ENCODE results near the gene TFF2.

Gene TFF2

DNA sequence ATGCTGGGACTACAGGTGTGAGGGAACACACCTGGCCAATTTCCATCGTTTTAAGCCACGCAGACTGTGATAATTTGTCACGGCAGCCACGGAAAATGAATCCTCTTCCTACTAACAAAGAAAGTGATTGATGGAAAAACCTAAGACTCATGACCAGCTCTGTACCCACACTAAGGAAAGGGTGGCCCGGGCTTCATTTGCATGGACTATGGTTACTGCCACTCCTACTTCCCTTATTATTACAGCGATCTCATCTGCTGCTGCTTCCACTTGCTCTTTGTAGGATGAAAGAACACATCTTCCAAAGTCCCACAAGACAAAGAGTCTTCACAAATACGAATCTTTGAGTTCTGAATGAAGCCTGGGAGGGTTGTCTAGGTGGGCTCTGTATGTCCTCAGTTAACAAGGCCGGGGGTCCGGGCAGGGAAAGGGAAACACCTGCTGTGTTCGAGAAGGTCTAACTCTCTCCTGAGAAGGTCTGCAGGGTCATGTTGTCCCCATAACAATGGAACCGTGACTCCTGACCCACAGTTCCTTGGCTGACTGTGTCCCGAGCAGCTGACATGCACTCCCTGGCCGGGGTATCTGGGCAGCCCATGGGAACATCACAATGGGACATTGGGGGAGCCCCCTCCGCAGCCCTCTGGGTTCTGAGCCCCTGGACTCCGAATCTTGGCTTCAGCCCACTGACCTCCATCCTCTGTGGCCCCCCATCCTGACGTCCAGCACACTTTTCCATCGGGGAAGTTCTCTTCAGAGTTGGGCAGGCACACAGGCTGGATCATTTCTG is 28.8 kb upstream of the TFF2 start:
- no peak for DNase-seq (ENCODE audit: low spot score)
- in situ Hi-C loops (cut with MboI; ENCODE audit: low pct_unique_long_range_greater_than_20kb, low sequenced_read_pairs, unreplicated experiment) = no loop called here
- TF ChIP-seq, protein P1, sequence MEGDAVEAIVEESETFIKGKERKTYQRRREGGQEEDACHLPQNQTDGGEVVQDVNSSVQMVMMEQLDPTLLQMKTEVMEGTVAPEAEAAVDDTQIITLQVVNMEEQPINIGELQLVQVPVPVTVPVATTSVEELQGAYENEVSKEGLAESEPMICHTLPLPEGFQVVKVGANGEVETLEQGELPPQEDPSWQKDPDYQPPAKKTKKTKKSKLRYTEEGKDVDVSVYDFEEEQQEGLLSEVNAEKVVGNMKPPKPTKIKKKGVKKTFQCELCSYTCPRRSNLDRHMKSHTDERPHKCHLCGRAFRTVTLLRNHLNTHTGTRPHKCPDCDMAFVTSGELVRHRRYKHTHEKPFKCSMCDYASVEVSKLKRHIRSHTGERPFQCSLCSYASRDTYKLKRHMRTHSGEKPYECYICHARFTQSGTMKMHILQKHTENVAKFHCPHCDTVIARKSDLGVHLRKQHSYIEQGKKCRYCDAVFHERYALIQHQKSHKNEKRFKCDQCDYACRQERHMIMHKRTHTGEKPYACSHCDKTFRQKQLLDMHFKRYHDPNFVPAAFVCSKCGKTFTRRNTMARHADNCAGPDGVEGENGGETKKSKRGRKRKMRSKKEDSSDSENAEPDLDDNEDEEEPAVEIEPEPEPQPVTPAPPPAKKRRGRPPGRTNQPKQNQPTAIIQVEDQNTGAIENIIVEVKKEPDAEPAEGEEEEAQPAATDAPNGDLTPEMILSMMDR (IDR thresholded peaks at IDR 0.05; ENCODE audit: extremely low read depth, insufficient read depth, missing control alignments) = no peak

DNA sequence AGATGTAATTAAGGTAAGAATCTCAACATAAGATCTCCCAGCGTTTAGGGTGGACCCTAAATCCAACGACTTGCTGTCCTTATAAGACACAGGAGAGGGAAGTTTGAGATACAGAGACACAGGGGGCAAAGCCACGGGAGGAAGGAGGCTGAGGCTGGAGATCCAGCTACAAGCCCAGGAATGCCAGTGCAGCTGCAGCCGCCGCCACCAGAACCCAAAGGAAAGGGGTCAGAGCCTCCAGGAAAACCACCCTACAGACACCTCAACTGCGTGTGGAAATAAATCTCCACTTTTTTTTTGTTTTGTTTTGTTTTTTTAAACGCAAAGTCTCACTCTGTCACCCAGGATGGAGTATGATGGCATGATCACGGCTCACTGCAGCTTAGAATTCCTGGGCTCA is 27.6 kb upstream of the TFF2 start:
- in situ Hi-C loops (cut with MboI; ENCODE audit: low pct_unique_long_range_greater_than_20kb, low sequenced_read_pairs, unreplicated experiment) = no loop called here
- TF ChIP-seq, protein P1 (IDR thresholded peaks at IDR 0.05; ENCODE audit: extremely low read depth, insufficient read depth, missing control alignments) = no peak
- DNase-seq (ENCODE audit: low spot score) = no peak

DNA sequence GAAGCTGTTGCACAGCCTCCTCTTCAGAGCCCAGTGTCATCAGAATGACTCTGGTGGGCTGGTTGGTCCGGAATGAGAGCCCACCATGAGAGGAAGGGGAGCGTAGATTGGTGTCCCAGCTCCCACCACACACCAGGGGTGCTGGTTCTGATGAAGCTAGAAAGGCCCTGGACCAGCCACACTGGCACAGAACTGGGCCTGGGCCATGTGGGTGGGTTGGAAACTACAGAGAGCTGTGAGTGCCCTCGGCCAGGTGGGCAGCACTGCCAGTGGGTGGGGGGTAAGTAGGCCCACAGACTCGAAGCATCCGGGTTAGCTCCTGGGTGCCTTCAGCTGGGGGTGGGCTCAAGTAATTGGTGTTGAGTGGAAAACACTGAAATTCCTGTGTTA is 27.2 kb upstream of the TFF2 start:
- no peak for DNase-seq (ENCODE audit: low spot score)
- in situ Hi-C loops (cut with MboI; ENCODE audit: low pct_unique_long_range_greater_than_20kb, low sequenced_read_pairs, unreplicated experiment) = no loop called here
- TF ChIP-seq, protein P1 (IDR thresholded peaks at IDR 0.05; ENCODE audit: extremely low read depth, insufficient read depth, missing control alignments) = no peak

DNA sequence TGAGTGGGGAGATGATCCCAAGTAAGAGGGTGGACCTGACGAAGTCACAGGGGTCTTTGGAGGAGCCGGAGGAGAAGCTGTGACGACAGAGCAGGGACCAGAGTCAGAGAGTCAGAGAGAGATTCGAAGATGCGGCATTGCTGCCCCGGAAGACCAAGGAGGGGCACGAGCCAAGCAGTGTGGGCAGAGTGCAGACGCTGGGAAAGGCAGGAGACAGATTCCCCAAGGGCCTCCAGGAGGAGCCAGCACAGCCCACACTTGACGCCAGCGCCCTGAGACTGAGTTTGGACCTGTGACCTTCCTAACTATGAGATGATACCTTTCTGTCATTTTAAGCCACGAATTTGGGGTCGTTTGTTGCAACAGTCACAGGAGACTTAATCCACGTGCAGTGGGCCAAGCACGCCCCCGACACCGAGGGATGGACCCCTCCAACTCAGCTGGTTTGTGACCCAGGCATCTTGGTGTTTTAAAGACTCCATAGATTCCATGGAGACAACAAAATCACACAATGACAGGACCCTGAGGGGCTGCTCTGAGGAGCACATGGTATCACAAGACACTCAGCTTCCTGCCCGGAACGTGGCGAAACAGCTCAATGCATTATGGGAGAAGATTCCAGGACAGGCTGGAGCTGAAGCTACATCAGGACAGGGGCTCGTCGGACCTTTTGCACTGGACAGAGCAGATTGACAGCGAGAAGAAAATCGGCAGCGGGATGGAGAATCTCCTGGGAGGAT is 26.6 kb upstream of the TFF2 start:
- in situ Hi-C loops (cut with MboI; ENCODE audit: low pct_unique_long_range_greater_than_20kb, low sequenced_read_pairs, unreplicated experiment) = no loop called here
- TF ChIP-seq, protein P1 (IDR thresholded peaks at IDR 0.05; ENCODE audit: extremely low read depth, insufficient read depth, missing control alignments) = no peak

GRCh38 chr21:42376338-42376982 is 25.7 kb upstream of the TFF2 start:
- in situ Hi-C loops (cut with MboI; ENCODE audit: low pct_unique_long_range_greater_than_20kb, low sequenced_read_pairs, unreplicated experiment) = no loop called here
- TF ChIP-seq, protein P1 (IDR thresholded peaks at IDR 0.05; ENCODE audit: extremely low read depth, insufficient read depth, missing control alignments) = no peak
- DNase-seq (ENCODE audit: low spot score) = no peak

More for the DNA sequence above, 26.6 kb upstream of the TFF2 start:
- no peak for DNase-seq (ENCODE audit: low spot score)

GRCh38 chr21:42375966-42376337 is 25.2 kb upstream of the TFF2 start:
- TF ChIP-seq, protein P1 (IDR thresholded peaks at IDR 0.05; ENCODE audit: extremely low read depth, insufficient read depth, missing control alignments) = no peak
- DNase-seq (ENCODE audit: low spot score) = no peak
- in situ Hi-C loops (cut with MboI; ENCODE audit: low pct_unique_long_range_greater_than_20kb, low sequenced_read_pairs, unreplicated experiment) = no loop called here
